H1 (cell line): ENCODE measurements around the gene TFPI2.

Source experiments
- BRCA1 ChIP-seq: IDR thresholded peaks from 2 replicates; pipeline ENCODE4 v1.6.1; 2012; ENCODE audit warnings: low read depth, low read length, improper control_type of control experiment
- CEBPB ChIP-seq: IDR thresholded peaks from 2 replicates; pipeline ENCODE4 v1.6.1; 2012; ENCODE audit warnings: low read depth, low read length
- EP300 ChIP-seq, 2 experiments: IDR thresholded peaks; 1 replicate in 1 of 2; 2 replicates in 1 of 2; pipeline ENCODE4 v1.6.1; 2011 to 2012; ENCODE audit warnings: low read depth in 2 of 2, low read length in 2 of 2, mild to moderate bottlenecking in 2 of 2, borderline replicate concordance in 1 of 2, inconsistent platforms in 1 of 2, moderate library complexity in 1 of 2
- EZH2 ChIP-seq: fragments of 200-600 bp; sonication (generic); IDR thresholded peaks from 2 replicates; pipeline ENCODE4 v1.7.1; 2012; ENCODE audit warnings: low read depth, mild to moderate bottlenecking, moderate library complexity, low read length, inconsistent platforms; ENCODE audit not compliant: severe bottlenecking
- MAX ChIP-seq: IDR thresholded peaks from 2 replicates; pipeline ENCODE4 v1.6.1; 2012; ENCODE audit warnings: inconsistent platforms
- POLR2A ChIP-seq, 2 experiments: IDR thresholded peaks; 1 replicate in 1 of 2; 2 replicates in 1 of 2; pipeline ENCODE4 v1.6.1; 2011; ENCODE audit warnings: low read depth in 2 of 2, low read length in 2 of 2, mild to moderate bottlenecking in 2 of 2; ENCODE audit errors: control extremely low read depth in 1 of 2
- POLR2AphosphoS5 ChIP-seq: IDR thresholded peaks from 2 replicates; pipeline ENCODE4 v1.6.1; 2011; ENCODE audit warnings: low read depth, low read length
- RAD21 ChIP-seq, 2 experiments: IDR thresholded peaks in 1 of 2; conservative IDR thresholded peaks in 1 of 2; 2 replicates each; pipeline ENCODE4 v1.6.1; 2011; ENCODE audit warnings: low read depth in 2 of 2, low read length in 2 of 2, improper control_type of control experiment in 1 of 2, inconsistent platforms in 1 of 2, mild to moderate bottlenecking in 1 of 2, moderate library complexity in 1 of 2
- TF ChIP-seq, protein P1 (sequence below), 3 experiments: IDR thresholded peaks; 1 replicate in 2 of 3; 2 replicates in 1 of 3; pipeline versions ENCODE4 v1.5.1 to v1.6.1; 2011; ENCODE audit warnings: low read length in 3 of 3, mild to moderate bottlenecking in 3 of 3, inconsistent platforms in 2 of 3, low read depth in 1 of 3, moderate library complexity in 1 of 3; ENCODE audit not compliant: insufficient read depth in 1 of 3; ENCODE audit errors: control extremely low read depth in 1 of 3

- TF ChIP-seq, protein P1, sequence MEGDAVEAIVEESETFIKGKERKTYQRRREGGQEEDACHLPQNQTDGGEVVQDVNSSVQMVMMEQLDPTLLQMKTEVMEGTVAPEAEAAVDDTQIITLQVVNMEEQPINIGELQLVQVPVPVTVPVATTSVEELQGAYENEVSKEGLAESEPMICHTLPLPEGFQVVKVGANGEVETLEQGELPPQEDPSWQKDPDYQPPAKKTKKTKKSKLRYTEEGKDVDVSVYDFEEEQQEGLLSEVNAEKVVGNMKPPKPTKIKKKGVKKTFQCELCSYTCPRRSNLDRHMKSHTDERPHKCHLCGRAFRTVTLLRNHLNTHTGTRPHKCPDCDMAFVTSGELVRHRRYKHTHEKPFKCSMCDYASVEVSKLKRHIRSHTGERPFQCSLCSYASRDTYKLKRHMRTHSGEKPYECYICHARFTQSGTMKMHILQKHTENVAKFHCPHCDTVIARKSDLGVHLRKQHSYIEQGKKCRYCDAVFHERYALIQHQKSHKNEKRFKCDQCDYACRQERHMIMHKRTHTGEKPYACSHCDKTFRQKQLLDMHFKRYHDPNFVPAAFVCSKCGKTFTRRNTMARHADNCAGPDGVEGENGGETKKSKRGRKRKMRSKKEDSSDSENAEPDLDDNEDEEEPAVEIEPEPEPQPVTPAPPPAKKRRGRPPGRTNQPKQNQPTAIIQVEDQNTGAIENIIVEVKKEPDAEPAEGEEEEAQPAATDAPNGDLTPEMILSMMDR (IDR thresholded peaks at IDR 0.05; ENCODE audit: control extremely low read depth in 1 of 3, insufficient read depth in 1 of 3, low read depth in 1 of 3, low read length in 3 of 3), result no peak
- no peak for TF ChIP-seq MAX
- TF ChIP-seq RAD21 (IDR thresholded peaks at IDR 0.05 in 1 of 2, conservative IDR thresholded peaks at IDR 0.05 in 1 of 2; ENCODE audit: low read depth in 2 of 2, low read length in 2 of 2), result no peak
- TF ChIP-seq POLR2A (IDR thresholded peaks at IDR 0.05; ENCODE audit: control extremely low read depth in 1 of 2, low read depth in 2 of 2, low read length in 2 of 2), result no peak
- no peak for TF ChIP-seq POLR2AphosphoS5
- TF ChIP-seq EP300 (IDR thresholded peaks at IDR 0.05; ENCODE audit: borderline replicate concordance in 1 of 2, low read depth in 2 of 2, low read length in 2 of 2), result no peak
- no peak for TF ChIP-seq EZH2
- no peak for TF ChIP-seq CEBPB
- no peak for TF ChIP-seq BRCA1
Observed at GRCh38 chr7:93851536-93851935, 39.0 kb downstream of the TFPI2 start.
